HCT116 (cell line): Measurements from ENCODE around the gene ATL1. TPM values are rescaled to one million over a fixed set of nuclear protein-coding genes. Genes with fewer than 3 reads are reported as not detected.

ENCODE experiments used
- ATAC-seq: fragments of 200-7000 bp; cut with Tn5 transposase; 2 replicates; pipeline ENCODE4 v1.9.1; 2020; ENCODE audit warnings: mild to moderate bottlenecking, moderate library complexity
- BruUV-seq: library from RNA; stranded (reverse); fragments of 400-500 nt; replicated peaks from 2 replicates; lab custom pipeline; 2021; lab: Mats Ljungman, UMichigan
- CTCF ChIA-PET: fragments of 300-600 bp; sonication (Branson Sonifier 250); formaldehyde crosslinking; loops from one replicate; lab custom pipeline; 2021; ENCODE audit warnings: antibody characterized with exemption; lab: Charles Lee
- POLR2A ChIA-PET: fragments of 300-600, 350-600 bp; sonication (Branson Sonifier 250); formaldehyde crosslinking; loops from one replicate; lab custom pipeline; 2021; ENCODE audit warnings: antibody characterized with exemption; lab: Charles Lee
- RAD21 ChIA-PET, 2 experiments: fragments of 300-600 bp; sonication (Branson Sonifier 250); formaldehyde crosslinking; loops; one replicate each; lab custom pipeline; 2023; ENCODE audit warnings: low total read pairs in 2 of 2; ENCODE audit not compliant: uncharacterized antibody in 2 of 2, unreplicated experiment in 2 of 2, low non-redundant PET in 1 of 2; lab: Charles Lee
- DNase-seq: peaks from one replicate; pipeline ENCODE4 v3.0.0-alpha.2; 2010; ENCODE audit warnings: low read depth, low spot score
- H2AFZ ChIP-seq: fragments of 200-600 bp; shearing (Covaris generic), sonication (generic); 2 replicates; pipeline ENCODE4 v1.6.1; 2017; ENCODE audit warnings: low read depth, mixed run types, mixed read lengths, antibody characterized with exemption, low read length; ENCODE audit not compliant: poor library complexity, severe bottlenecking
- H3K27ac ChIP-seq: 2 replicates; pipeline ENCODE4 v1.5.1; 2012; ENCODE audit warnings: low read depth, low read length
- H3K27me3 ChIP-seq: fragments of 200-600 bp; sonication (generic); 2 replicates; pipeline ENCODE4 v1.6.1; 2016; ENCODE audit warnings: mixed run types, low read length, mixed read lengths; ENCODE audit not compliant: insufficient read depth
- H3K36me3 ChIP-seq, 2 experiments: fragments of 200-500 bp in 1 of 2; fragments of 200-600 bp in 1 of 2; sonication (Bioruptor generic) in 1 of 2; sonication (generic) in 1 of 2; 2 replicates each; pipeline versions ENCODE4 v1.5.1 to v1.6.1; 2014 to 2016; ENCODE audit warnings: low read length in 2 of 2, inconsistent platforms in 1 of 2, mixed read lengths in 1 of 2, mixed run types in 1 of 2; ENCODE audit not compliant: insufficient read depth in 2 of 2, control insufficient read depth in 1 of 2
- H3K4me1 ChIP-seq, 2 experiments: fragments of 200-600 bp in 1 of 2; sonication (generic) in 1 of 2; 2 replicates each; pipeline versions ENCODE4 v1.5.1 to v1.6.1; 2012 to 2017; ENCODE audit warnings: low read length in 2 of 2, inconsistent platforms in 1 of 2, mild to moderate bottlenecking in 1 of 2, mixed read lengths in 1 of 2, mixed run types in 1 of 2, moderate library complexity in 1 of 2; ENCODE audit not compliant: insufficient read depth in 2 of 2, control insufficient read depth in 1 of 2
- H3K4me2 ChIP-seq: fragments of 200-600 bp; sonication (generic); 2 replicates; pipeline ENCODE4 v1.6.1; 2017; ENCODE audit warnings: mixed run types, low read length, mixed read lengths
- H3K4me3 ChIP-seq, 2 experiments: fragments of 200-600 bp in 1 of 2; sonication (generic) in 1 of 2; replicated peaks in 1 of 2; 2 replicates each; pipeline ENCODE4 v1.5.1; 2011 to 2016; ENCODE audit warnings: low read length in 2 of 2, control low read depth in 1 of 2, low read depth in 1 of 2, mild to moderate bottlenecking in 1 of 2, mixed read lengths in 1 of 2, mixed run types in 1 of 2
- H3K79me2 ChIP-seq: fragments of 200-600 bp; sonication (generic); 2 replicates; pipeline ENCODE4 v1.6.1; 2017; ENCODE audit warnings: mild to moderate bottlenecking, mixed run types, low read length, moderate library complexity, mixed read lengths; ENCODE audit not compliant: insufficient read depth
- H3K9ac ChIP-seq: fragments of 200-600 bp; sonication (generic); 2 replicates; pipeline ENCODE4 v1.6.1; 2016; ENCODE audit warnings: low read length, mixed read lengths
- H3K9me2 ChIP-seq: fragments of 200-600 bp; sonication (generic), shearing (Covaris generic); 2 replicates; pipeline ENCODE4 v1.6.1; 2017; ENCODE audit warnings: mixed run types, mild to moderate bottlenecking, moderate library complexity; ENCODE audit not compliant: insufficient read depth
- H3K9me3 ChIP-seq, 2 experiments: fragments of 200-500 bp in 1 of 2; fragments of 200-600 bp in 1 of 2; sonication (Bioruptor generic) in 1 of 2; sonication (generic) in 1 of 2; 2 replicates each; pipeline ENCODE4 v1.6.1; 2014 to 2017; ENCODE audit warnings: low read length in 2 of 2, mixed read lengths in 2 of 2, inconsistent platforms in 1 of 2, low read depth in 1 of 2, mild to moderate bottlenecking in 1 of 2, mixed run types in 1 of 2, moderate library complexity in 1 of 2; ENCODE audit not compliant: control insufficient read depth in 1 of 2, insufficient read depth in 1 of 2
- H4K20me1 ChIP-seq: fragments of 200-600 bp; sonication (generic), shearing (Covaris generic); 2 replicates; pipeline ENCODE4 v1.6.1; 2017; ENCODE audit warnings: mixed run types, mild to moderate bottlenecking, moderate library complexity; ENCODE audit not compliant: insufficient read depth
- ATF3 ChIP-seq: IDR thresholded peaks from 2 replicates; pipeline ENCODE4 v1.6.1; 2012
- EGR1 ChIP-seq: IDR thresholded peaks from 2 replicates; pipeline ENCODE4 v1.6.1; 2012; ENCODE audit warnings: low read depth
- ELF1 ChIP-seq: IDR thresholded peaks from 2 replicates; pipeline ENCODE4 v1.6.1; 2012; ENCODE audit warnings: low read depth, borderline replicate concordance
- FOSL1 ChIP-seq: IDR thresholded peaks from 2 replicates; pipeline ENCODE4 v1.6.1; 2012; ENCODE audit warnings: low read depth
- JUND ChIP-seq: IDR thresholded peaks from 2 replicates; pipeline ENCODE4 v1.6.1; 2012
- REST ChIP-seq: IDR thresholded peaks from 2 replicates; pipeline ENCODE4 v1.6.1; 2012; ENCODE audit warnings: low read depth
- SIN3A ChIP-seq: IDR thresholded peaks from 2 replicates; pipeline ENCODE4 v1.6.1; 2012; ENCODE audit warnings: low read depth
- SP1 ChIP-seq: IDR thresholded peaks from 2 replicates; pipeline ENCODE4 v1.6.1; 2012; ENCODE audit warnings: low read depth
- SRF ChIP-seq: IDR thresholded peaks from 2 replicates; pipeline ENCODE4 v1.6.1; 2012; ENCODE audit warnings: low read depth
- TCF7L2 ChIP-seq: IDR thresholded peaks from 2 replicates; pipeline ENCODE4 v1.7.0; 2011; ENCODE audit warnings: borderline replicate concordance, inconsistent platforms; ENCODE audit not compliant: insufficient read depth, insufficient read length; ENCODE audit errors: extremely low read depth
- YY1 ChIP-seq: IDR thresholded peaks from 2 replicates; pipeline ENCODE4 v1.6.1; 2011; ENCODE audit warnings: low read length, low read depth, moderate library complexity, mild to moderate bottlenecking; ENCODE audit not compliant: insufficient replicate concordance; ENCODE audit errors: extremely low read depth
- ZFX ChIP-seq: fragments of 450-650 bp; IDR thresholded peaks from 2 replicates; pipeline ENCODE4 v1.6.1; 2017
- ZNF274 ChIP-seq: fragments of 200-500 bp; sonication (Bioruptor generic); IDR thresholded peaks from 2 replicates; pipeline ENCODE4 v1.6.1; 2014; ENCODE audit warnings: mild to moderate bottlenecking, low read depth, low read length, inconsistent platforms
- intact Hi-C: fragments of 100-400 bp; cut with micrococcal nuclease; formaldehyde crosslinking; loops from 2 replicates; pipeline ENCODE4 v1.10.0; 2022
- total RNA-seq: library from RNA; stranded (reverse); gene quantifications from one replicate; pipeline ENCODE4 v1.2.1, GENCODE V29; 2021; ENCODE audit not compliant: unreplicated experiment

Gene ATL1
- total RNA-seq, 1 experiment from 2014 or later, result 1.4 TPM

GRCh38 chr14:50530358-50530757 lies 29.6 kb upstream of the ATL1 start:
- Histone ChIP-seq H3K9me3 (no peaks in the 10 kb centered on the region), H3K36me3 (no peaks in the 10 kb centered on the region), H3K4me2 (peak overlapping the region; percentile 97), H3K9me2 (no peaks in the 10 kb centered on the region), H3K27ac (no peak overlapping the region)
- ChIA-PET CTCF (interaction anchor here (1.2 kb wide), 1 partner anchor 218 kb away, joined by 3 read pairs; the partner anchor contains the start of gene DMAC2L), POLR2A (no interaction called here)
- no peak for ATAC-seq
- BruUV-seq, result no TSS peak
- DNase-seq, result no peak
- intact Hi-C loops, result loop anchor here (5.0 kb wide), 2 partner anchors 423 to 668 kb away; no protein-coding TSS in a partner anchor
- no peak for TF ChIP-seq TCF7L2
- no peak for TF ChIP-seq JUND
- TF ChIP-seq SRF, result no peak
- TF ChIP-seq SIN3A, result no peak
- TF ChIP-seq, all 23 proteins: peak for 0
- H3K4me3 ChIP-seq, result peak overlapping the region in 1 of 2 experiments; percentile 81; a peak in 1 of 4 replicates
- no peaks in the 10 kb centered on the region for H3K27me3 ChIP-seq
- RAD21 ChIA-PET, result no interaction called here
- peaks cover 9 to 27% of the 10 kb centered on the region in 2 experiments; a peak in 3 of 4 replicates for H3K4me1 ChIP-seq
- peaks cover 66% of the 10 kb centered on the region for H3K79me2 ChIP-seq
- 0 out of 2 replicates have a peak overlapping the region, but pooled peaks have one; percentile 3 for H3K9ac ChIP-seq
- no peak overlapping the region for H2AFZ ChIP-seq
- H4K20me1 ChIP-seq, result peaks cover 16% of the 10 kb centered on the region; the same call in 1 of the 2 replicates

GRCh38 chr14:50530794-50531365 lies 29.1 kb upstream of the ATL1 start:
- no peaks in the 10 kb centered on the region for H3K9me2 ChIP-seq
- H3K27me3 ChIP-seq, result no peaks in the 10 kb centered on the region
- peak overlapping the region; percentile 89 for H3K9ac ChIP-seq
- no peak for DNase-seq
- peak overlapping the region; percentile 97 for H3K4me2 ChIP-seq
- H3K4me3 ChIP-seq, result peak overlapping the region; percentile 76 to 81
- no peak for ATAC-seq
- peaks cover 61% of the 10 kb centered on the region for H3K79me2 ChIP-seq
- TF ChIP-seq ZNF274 (no peak), ZFX (no peak), JUND (no peak), FOSL1 (no peak), SP1 (no peak), ATF3 (no peak), TCF7L2 (no peak), REST (no peak), EGR1 (no peak), YY1 (no peak), SIN3A (no peak), ELF1 (no peak)
- POLR2A ChIA-PET, result no interaction called here
- H4K20me1 ChIP-seq, result peaks cover 16% of the 10 kb centered on the region; the same call in 1 of the 2 replicates
- RAD21 ChIA-PET, result no interaction called here
- no peaks in the 10 kb centered on the region for H3K9me3 ChIP-seq
- intact Hi-C loops, result loop anchor here (5.0 kb wide), 2 partner anchors 424 to 669 kb away; no protein-coding TSS in a partner anchor
- peaks cover 9 to 27% of the 10 kb centered on the region in 2 experiments; a peak in 3 of 4 replicates for H3K4me1 ChIP-seq
- CTCF ChIA-PET, result no interaction called here
- no peak overlapping the region for H2AFZ ChIP-seq
- H3K27ac ChIP-seq, result no peak overlapping the region
- no TSS peak for BruUV-seq
- no peaks in the 10 kb centered on the region for H3K36me3 ChIP-seq
